Muscle of leg (tissue), 16 donors: Measurements from ENCODE around the gene FLG. TPM values are rescaled to one million over a fixed set of nuclear protein-coding genes. Genes with fewer than 3 reads are reported as not detected.
A peak's percentile ranks its signal among the peaks of the same experiment; 100 is the strongest.

ENCODE experiments used
- DNase-seq: peaks from one replicate; pipeline ENCODE4 v3.0.0; 2013
- H3K27ac ChIP-seq: one replicate; pipeline ENCODE4 v1.5.1; 2013; ENCODE audit warnings: mild to moderate bottlenecking, low read length, control low read depth
- H3K27me3 ChIP-seq: one replicate; pipeline ENCODE4 v1.6.1; 2013; ENCODE audit warnings: low read length; ENCODE audit not compliant: control insufficient read depth, insufficient read depth
- H3K36me3 ChIP-seq: one replicate; pipeline ENCODE4 v1.6.1; 2013; ENCODE audit warnings: low read length; ENCODE audit not compliant: control insufficient read depth, insufficient read depth
- H3K4me1 ChIP-seq: one replicate; pipeline ENCODE4 v1.6.1; 2013; ENCODE audit warnings: low read length; ENCODE audit not compliant: control insufficient read depth, insufficient read depth
- H3K4me3 ChIP-seq: one replicate; pipeline ENCODE4 v1.5.1; 2013; ENCODE audit warnings: low read length, control low read depth
- H3K9me3 ChIP-seq: replicated peaks from 2 replicates; pipeline ENCODE4 v1.6.1; 2013; ENCODE audit warnings: low read depth, low read length; ENCODE audit not compliant: control insufficient read depth
- WGBS: methylation state at CpG from one replicate; pipeline ENCODE4 v1.1.5; 2013; ENCODE audit warnings: missing lambda C conversion rate; ENCODE audit not compliant: insufficient coverage; 5-methylcytosine and 5-hydroxymethylcytosine counted together
- long read RNA-seq, 11 donors: transcript quantifications; one replicate each; lab custom pipeline, GENCODE V29; 2026
- polyA plus RNA-seq, 8 donors: library from polyadenylated mRNA; unstranded; fragments of 120-200 nt; gene quantifications; one replicate each; pipeline versions ENCODE4 v1.2.1 to v1.2.3, GENCODE V29; 2013; ENCODE audit warnings: inconsistent platforms in 1 of 8, low replicate concordance in 1 of 8; ENCODE audit not compliant: insufficient read length in 8 of 8, insufficient read depth in 1 of 8
- total RNA-seq: library from RNA; stranded (reverse); fragments of 120-200 nt; gene quantifications from one replicate; pipeline ENCODE4 v1.2.4, GENCODE V29; 2013

The FLG gene
- total RNA-seq (not detected), polyA plus RNA-seq (1 to 10 TPM in 2 of 8 donors, under 1 TPM in 6; 0.20 to 1.6 (median 0.52) TPM)
- long read RNA-seq, donor 1 = 0 reads
- long read RNA-seq, donor 2 = 0 reads
- long read RNA-seq, donor 3 = 0 reads
- long read RNA-seq, donor 4 = 0 reads
- long read RNA-seq, donor 5 = 0 reads
- long read RNA-seq, donor 6 = 0 reads
- long read RNA-seq, donor 7 = 0 reads
- long read RNA-seq, donor 8 = 0 reads
- long read RNA-seq, donor 9 = 0 reads
- long read RNA-seq, donor 10 = 0 reads
- long read RNA-seq, donor 11 = 0 reads

- Histone ChIP-seq H3K27ac (no peak within 1 kb of the TSS), H3K36me3 (no peaks in the 10 kb centered on the region), H3K9me3 (no peaks in the 10 kb centered on the region), H3K4me1 (no peaks in the 10 kb centered on the region), H3K4me3 (no peak within 1 kb of the TSS), H3K27me3 (no peaks in the 10 kb centered on the region)
- no peak for DNase-seq
- no CpG with 5 or more reads among the region's 1 CpG for WGBS
These were observed at the start of gene FLG for GRCh38 chr1:152325111-152325510. FLG (minus strand) TSS chr1:152325239; CDS start chr1:152315456, 9,783 bp downstream.

GRCh38 chr1:152374451-152374850 is 49.4 kb upstream of the FLG start:
- H3K36me3 ChIP-seq = no peaks in the 10 kb centered on the region
- no peak for DNase-seq
- no peaks in the 10 kb centered on the region for H3K4me1 ChIP-seq
- H3K27me3 ChIP-seq = no peaks in the 10 kb centered on the region
- H3K27ac ChIP-seq = no peak overlapping the region
- 100% methylated on average over 2 of the region's 3 CpGs for WGBS
- H3K9me3 ChIP-seq = no peaks in the 10 kb centered on the region
- no peak overlapping the region for H3K4me3 ChIP-seq

- Histone ChIP-seq H3K4me1 (no peaks in the 10 kb centered on the region), H3K4me3 (no peak overlapping the region), H3K27me3 (no peaks in the 10 kb centered on the region)
These were observed 47.6 kb upstream of the FLG start for GRCh38 chr1:152372672-152373071.

DNA sequence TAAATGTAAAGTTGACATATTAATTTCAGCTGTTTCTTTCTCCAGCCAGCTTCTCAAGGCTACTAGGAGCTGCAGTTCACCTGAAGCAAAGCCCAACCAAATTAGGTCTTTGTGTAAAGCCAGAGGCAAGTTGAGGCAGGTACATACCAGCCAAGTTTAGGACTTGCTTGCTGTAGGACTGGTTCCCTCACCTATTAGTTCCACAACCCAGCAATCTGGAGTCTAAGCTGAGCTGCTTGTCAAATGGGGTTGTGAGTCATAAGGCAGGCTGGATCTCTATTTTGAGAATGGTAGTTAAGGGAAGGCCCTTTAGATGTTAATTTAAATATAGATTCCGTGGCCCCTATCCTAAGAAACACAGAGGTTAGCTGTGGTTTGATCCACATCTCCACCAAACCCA is 42.4 kb upstream of the FLG start:
- no CpG with 5 or more reads among the region's 1 CpG for WGBS
- no peak for DNase-seq
- no peaks in the 10 kb centered on the region for H3K27me3 ChIP-seq
- H3K27ac ChIP-seq = no peak overlapping the region
- no peak overlapping the region for H3K4me3 ChIP-seq
- H3K36me3 ChIP-seq = no peaks in the 10 kb centered on the region
- H3K4me1 ChIP-seq = no peaks in the 10 kb centered on the region
- H3K9me3 ChIP-seq = no peaks in the 10 kb centered on the region

More at GRCh38 chr1:152372672-152373071, 47.6 kb upstream of the FLG start:
- H3K27ac ChIP-seq = no peak overlapping the region
- DNase-seq = no peak
- no peaks in the 10 kb centered on the region for H3K36me3 ChIP-seq
- no peaks in the 10 kb centered on the region for H3K9me3 ChIP-seq
- no CpG with 5 or more reads among the region's 1 CpG for WGBS

DNA sequence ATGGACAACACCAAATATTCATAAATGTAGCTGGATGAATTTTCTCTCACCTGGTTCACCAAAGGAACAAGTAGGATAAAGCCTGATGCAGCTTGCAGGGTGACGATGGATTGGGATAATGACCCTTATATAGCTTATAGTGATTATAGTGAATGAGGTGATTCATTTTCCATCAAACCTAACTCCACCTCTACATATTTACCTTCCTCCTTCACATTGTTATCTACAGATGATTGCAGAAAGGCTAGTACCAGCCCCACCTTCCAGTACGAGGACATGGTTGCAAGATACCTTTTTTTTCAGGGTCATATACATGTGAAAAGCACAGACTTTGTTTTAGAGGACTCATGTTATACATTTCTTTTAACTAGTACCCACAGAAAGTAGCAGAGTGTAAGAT is 34.9 kb upstream of the FLG start, which contains the start of gene FLG2:
TSS of gene FLG2 (minus strand) at position 101 of the 400 bp plus-strand sequence. CDS start 1,122 bp downstream, outside the sequence.
- H3K36me3 ChIP-seq = no peaks in the 10 kb centered on the region
- H3K27me3 ChIP-seq = no peaks in the 10 kb centered on the region
- no CpG with 5 or more reads among the region's 2 CpGs for WGBS
- H3K4me1 ChIP-seq = no peaks in the 10 kb centered on the region
- H3K4me3 ChIP-seq = no peak within 1 kb of the TSS
- peaks cover 7% of the 10 kb centered on the region for H3K9me3 ChIP-seq
- no peak for DNase-seq
- H3K27ac ChIP-seq = no peak within 1 kb of the TSS

GRCh38 chr1:152356736-152357135 is 31.7 kb upstream of the FLG start:
- DNase-seq = no peak
- no peaks in the 10 kb centered on the region for H3K4me1 ChIP-seq
- H3K36me3 ChIP-seq = no peaks in the 10 kb centered on the region
- H3K9me3 ChIP-seq = peaks cover 17% of the 10 kb centered on the region
- WGBS = 0% methylated on average over 1 of the region's 1 CpG
- H3K27me3 ChIP-seq = no peaks in the 10 kb centered on the region
- no peak overlapping the region for H3K27ac ChIP-seq
- H3K4me3 ChIP-seq = no peak overlapping the region

- Histone ChIP-seq H3K27me3 (no peaks in the 10 kb centered on the region), H3K9me3 (peaks cover 10% of the 10 kb centered on the region), H3K36me3 (no peaks in the 10 kb centered on the region), H3K4me1 (no peaks in the 10 kb centered on the region), H3K27ac (no peak overlapping the region), H3K4me3 (no peak overlapping the region)
- no peak for DNase-seq
- 95% methylated on average over 2 of the region's 2 CpGs for WGBS
These were observed 24.6 kb upstream of the FLG start for GRCh38 chr1:152349611-152350010.

DNA sequence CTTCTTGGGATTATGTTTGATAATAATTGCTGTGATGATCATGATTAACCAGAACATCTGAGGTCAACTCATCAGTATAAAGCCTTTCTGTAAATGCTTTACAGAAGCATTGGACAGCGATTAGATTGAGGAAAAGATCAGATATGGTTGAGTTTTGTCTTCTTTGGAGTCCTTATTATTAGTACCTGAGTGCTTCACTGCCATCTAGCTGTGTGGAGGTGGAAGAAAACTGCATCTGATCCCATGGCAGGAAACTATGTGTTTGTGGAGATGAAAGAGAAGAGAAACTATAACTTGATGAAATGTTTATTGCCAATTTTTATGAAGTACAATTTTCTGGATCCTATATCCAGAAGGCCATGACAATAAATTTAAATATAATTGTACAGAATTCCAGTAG is 23.4 kb upstream of the FLG start:
- H3K27me3 ChIP-seq = no peaks in the 10 kb centered on the region
- H3K4me3 ChIP-seq = no peak overlapping the region
- DNase-seq = no peak
- H3K36me3 ChIP-seq = no peaks in the 10 kb centered on the region
- H3K27ac ChIP-seq = no peak overlapping the region
- H3K9me3 ChIP-seq = peaks cover 4% of the 10 kb centered on the region
- no CpG with 5 or more reads among the region's 1 CpG for WGBS
- H3K4me1 ChIP-seq = no peaks in the 10 kb centered on the region

GRCh38 chr1:152347116-152347728 is 22.2 kb upstream of the FLG start:
- no peaks in the 10 kb centered on the region for H3K27me3 ChIP-seq
- no peak overlapping the region for H3K4me3 ChIP-seq
- peaks cover 1% of the 10 kb centered on the region for H3K9me3 ChIP-seq
- no peak overlapping the region for H3K27ac ChIP-seq
- H3K4me1 ChIP-seq = no peaks in the 10 kb centered on the region
- DNase-seq = peak; percentile 36
- no peaks in the 10 kb centered on the region for H3K36me3 ChIP-seq
- WGBS = no CpG with 5 or more reads among the region's 8 CpGs

- no peaks in the 10 kb centered on the region for H3K4me1 ChIP-seq
- H3K27me3 ChIP-seq = no peaks in the 10 kb centered on the region
- DNase-seq = no peak
- H3K9me3 ChIP-seq = no peaks in the 10 kb centered on the region
- H3K4me3 ChIP-seq = no peak overlapping the region
- no peak overlapping the region for H3K27ac ChIP-seq
- no peaks in the 10 kb centered on the region for H3K36me3 ChIP-seq
These were observed 19.4 kb upstream of the FLG start for GRCh38 chr1:152344438-152344837.
